Left lung (tissue), 14 donors: Measurements from ENCODE around the gene MRPS33. TPM values are rescaled to one million over a fixed set of nuclear protein-coding genes. Genes with fewer than 3 reads are reported as not detected.

Source experiments
- ATAC-seq: fragments of 200-7000 bp; cut with Tn5 transposase; one replicate; pipeline ENCODE4 v1.9.1; 2020; ENCODE audit warnings: moderate library complexity
- DNase-seq, 4 donors: peaks; one replicate each; pipeline ENCODE4 v3.0.0-alpha.2; 2013 to 2020
- H3K27ac ChIP-seq, 2 donors: fragments of 200-600 bp; sonication (generic) in 1 of 2; one replicate each; pipeline versions ENCODE4 v1.5.0 to v1.8.0; 2020 to 2021
- H3K27me3 ChIP-seq, 2 donors: fragments of 200-600 bp; sonication (generic) in 1 of 2; one replicate each; pipeline versions ENCODE4 v1.5.0 to v1.8.0; 2020 to 2021
- H3K36me3 ChIP-seq, 2 donors: fragments of 200-600 bp; sonication (generic) in 1 of 2; one replicate each; pipeline versions ENCODE4 v1.5.0 to v1.8.0; 2020 to 2021
- H3K4me1 ChIP-seq, 2 donors: fragments of 200-600 bp; one replicate each; pipeline ENCODE4 v1.8.0; 2021
- H3K4me3 ChIP-seq, 2 donors: fragments of 200-600 bp; sonication (generic) in 1 of 2; one replicate each; pipeline versions ENCODE4 v1.5.0 to v1.8.0; 2020 to 2021; ENCODE audit warnings: mild to moderate bottlenecking in 1 of 2
- H3K9me3 ChIP-seq, 2 donors: fragments of 200-600 bp; sonication (generic) in 1 of 2; one replicate each; pipeline versions ENCODE4 v1.5.0 to v1.8.0; 2020 to 2021
- CTCF ChIP-seq, 2 donors: fragments of 200-600 bp; sonication (generic) in 1 of 2; IDR thresholded peaks; one replicate each; pipeline versions ENCODE4 v1.5.0 to v1.8.0; 2021; ENCODE audit warnings: antibody characterized with exemption in 2 of 2
- intact Hi-C, 2 donors: fragments of 100-400 bp; cut with DNase I; formaldehyde crosslinking; loops; one replicate each; pipeline versions ENCODE4 v1.11.2 to v1.14.2; 2022
- long read RNA-seq, 12 donors: library from polyadenylated mRNA in 2 of 12; unstranded in 2 of 12; transcript quantifications; one replicate each; pipeline ENCODE4 v2.0.0 and lab custom pipeline, GENCODE V29; 2019 to 2026
- polyA plus RNA-seq, 6 donors: library from polyadenylated mRNA; unstranded; fragments of 120-200 nt; gene quantifications; one replicate each; pipeline ENCODE4 v1.2.1, GENCODE V29; 2013; ENCODE audit not compliant: insufficient read length in 6 of 6
- total RNA-seq, 2 donors: library from RNA; stranded (reverse); fragmentation: NEBNext Ultra II Directional; extraction: Animal tissue kit (Norgen Biotek cat#: 25700); gene quantifications; one replicate each; pipeline ENCODE4 v1.2.1, GENCODE V29; 2021
- donor health status: DM: no; HTN: yes; CAD: no.
- donor health status: DM: no; HTN: no; CAD: no.

The MRPS33 gene
- 10 to 100 TPM; 37.7 to 48.0 TPM for total RNA-seq
- polyA plus RNA-seq: 10 to 100 TPM; 70.5 to 89.8 (median 81.1) TPM
- long read RNA-seq, donor 1, full-length matches to known transcripts: 50 of 55 reads
- long read RNA-seq, donor 1, partial matches to known transcripts: 5 of 55 reads
- long read RNA-seq, donor 1, other reads (novel, unspliced or antisense): 0 of 55 reads
- long read RNA-seq, donor 2, full-length matches to known transcripts: 35 of 47 reads
- long read RNA-seq, donor 2, partial matches to known transcripts: 12 of 47 reads
- long read RNA-seq, donor 2, other reads (novel, unspliced or antisense): 0 of 47 reads
- long read RNA-seq, donor 3, full-length matches to known transcripts: 49 of 55 reads
- long read RNA-seq, donor 3, partial matches to known transcripts: 6 of 55 reads
- long read RNA-seq, donor 3, other reads (novel, unspliced or antisense): 0 of 55 reads
- long read RNA-seq, donor 4, full-length matches to known transcripts: 44 of 49 reads
- long read RNA-seq, donor 4, partial matches to known transcripts: 2 of 49 reads
- long read RNA-seq, donor 4, other reads (novel, unspliced or antisense): 3 of 49 reads
- long read RNA-seq, donor 5, full-length matches to known transcripts: 57 of 70 reads
- long read RNA-seq, donor 5, partial matches to known transcripts: 13 of 70 reads
- long read RNA-seq, donor 5, other reads (novel, unspliced or antisense): 0 of 70 reads
- long read RNA-seq, donor 6, full-length matches to known transcripts: 64 of 78 reads
- long read RNA-seq, donor 6, partial matches to known transcripts: 14 of 78 reads
- long read RNA-seq, donor 6, other reads (novel, unspliced or antisense): 0 of 78 reads
- long read RNA-seq, donor 7, full-length matches to known transcripts: 25 of 33 reads
- long read RNA-seq, donor 7, partial matches to known transcripts: 8 of 33 reads
- long read RNA-seq, donor 7, other reads (novel, unspliced or antisense): 0 of 33 reads
- long read RNA-seq, donor 8, full-length matches to known transcripts: 34 of 41 reads
- long read RNA-seq, donor 8, partial matches to known transcripts: 7 of 41 reads
- long read RNA-seq, donor 8, other reads (novel, unspliced or antisense): 0 of 41 reads
- long read RNA-seq, donor 9, partial matches to known transcripts: 0 of 1 reads
- long read RNA-seq, donor 9, other reads (novel, unspliced or antisense): 0 of 1 reads
- long read RNA-seq, donor 10, full-length matches to known transcripts: 32 of 34 reads
- long read RNA-seq, donor 10, partial matches to known transcripts: 1 of 34 reads
- long read RNA-seq, donor 10, other reads (novel, unspliced or antisense): 1 of 34 reads
- long read RNA-seq, donor 11, full-length matches to known transcripts: 32 of 32 reads
- long read RNA-seq, donor 11, partial matches to known transcripts: 0 of 32 reads
- long read RNA-seq, donor 11, other reads (novel, unspliced or antisense): 0 of 32 reads
- long read RNA-seq, donor 12, full-length matches to known transcripts: 34 of 44 reads
- long read RNA-seq, donor 12, partial matches to known transcripts: 10 of 44 reads
- long read RNA-seq, donor 12, other reads (novel, unspliced or antisense): 0 of 44 reads

- ATAC-seq (peak; percentile 100), DNase-seq (peak; percentile 95 to 98 (median 96))
- no peak for TF ChIP-seq CTCF (IDR thresholded peaks at IDR 0.05)
- Histone ChIP-seq H3K27me3 (peaks cover 0 to 32% of the 10 kb centered on the region in 2 donors), H3K27ac (peak within 1 kb of the TSS; percentile 84 to 89), H3K4me3 (peak within 1 kb of the TSS; percentile 57 to 63), H3K4me1 (peaks cover 0 to 17% of the 10 kb centered on the region in 2 donors), H3K36me3 (peaks cover 0 to 6% of the 10 kb centered on the region in 2 donors), H3K9me3 (peaks cover 0 to 5% of the 10 kb centered on the region in 2 donors)
- intact Hi-C loops: no loop called here
Measured at GRCh38 chr7:141014524-141015395, at the start of gene MRPS33. Gene MRPS33 (minus strand): TSS chr7:141014952. CDS start chr7:141010633, 4,319 bp downstream.

DNA sequence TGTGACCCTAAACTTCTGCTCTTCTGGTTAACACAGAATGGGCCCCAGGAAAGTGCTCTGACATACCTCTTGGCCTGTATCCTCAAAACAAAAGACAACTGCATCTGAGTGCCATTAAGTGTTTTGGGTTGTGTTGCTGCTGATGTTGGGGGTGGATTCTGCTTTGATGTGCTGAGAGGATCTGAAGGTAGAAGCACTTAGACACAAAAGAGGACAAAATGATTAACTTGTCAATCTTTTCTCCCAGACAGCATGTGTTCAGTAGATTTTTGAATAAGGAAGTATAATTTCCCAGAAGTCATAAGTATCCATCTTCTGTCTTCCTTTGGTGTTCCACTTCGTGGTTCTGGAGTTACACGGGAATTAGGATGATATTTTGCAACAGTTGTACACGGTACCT, 43.0 kb upstream of the MRPS33 start:
- intact Hi-C loops: no loop called here
- no peak for TF ChIP-seq CTCF (IDR thresholded peaks at IDR 0.05)
- no peaks in the 10 kb centered on the region for H3K36me3 ChIP-seq
- ATAC-seq (no peak), DNase-seq (no peak)
- no peaks in the 10 kb centered on the region for H3K4me1 ChIP-seq
- H3K9me3 ChIP-seq: peaks cover 0 to 7% of the 10 kb centered on the region in 2 donors
- H3K27ac ChIP-seq: no peak overlapping the region
- no peak overlapping the region for H3K4me3 ChIP-seq
- H3K27me3 ChIP-seq: no peaks in the 10 kb centered on the region

DNA sequence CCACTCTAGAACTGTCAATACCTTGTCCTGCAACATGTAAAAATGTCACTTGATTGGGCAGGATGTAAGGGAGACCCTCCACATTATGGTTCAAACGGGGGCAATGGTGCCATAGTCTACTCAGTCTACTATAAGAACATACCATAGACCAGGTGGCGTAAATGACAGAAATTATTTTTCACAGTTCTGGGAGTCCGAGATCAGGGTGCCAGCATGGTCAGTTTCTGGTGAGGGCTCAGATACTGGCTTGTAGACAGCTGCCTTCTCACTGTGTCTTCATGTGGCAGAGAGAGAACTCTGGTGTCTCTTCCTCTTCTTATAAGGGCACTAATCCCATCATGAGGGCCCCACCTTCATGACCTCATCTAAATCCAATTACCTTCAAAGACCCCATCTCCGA, 40.4 kb upstream of the MRPS33 start:
- no peak for TF ChIP-seq CTCF (IDR thresholded peaks at IDR 0.05)
- DNase-seq: no peak
- intact Hi-C loops: no loop called here
- no peak overlapping the region for H3K4me3 ChIP-seq
- peaks cover 0 to 7% of the 10 kb centered on the region in 2 donors for H3K9me3 ChIP-seq
- H3K4me1 ChIP-seq: no peaks in the 10 kb centered on the region
- no peak for ATAC-seq
- H3K27ac ChIP-seq: no peak overlapping the region
- no peaks in the 10 kb centered on the region for H3K27me3 ChIP-seq
- no peaks in the 10 kb centered on the region for H3K36me3 ChIP-seq

DNA sequence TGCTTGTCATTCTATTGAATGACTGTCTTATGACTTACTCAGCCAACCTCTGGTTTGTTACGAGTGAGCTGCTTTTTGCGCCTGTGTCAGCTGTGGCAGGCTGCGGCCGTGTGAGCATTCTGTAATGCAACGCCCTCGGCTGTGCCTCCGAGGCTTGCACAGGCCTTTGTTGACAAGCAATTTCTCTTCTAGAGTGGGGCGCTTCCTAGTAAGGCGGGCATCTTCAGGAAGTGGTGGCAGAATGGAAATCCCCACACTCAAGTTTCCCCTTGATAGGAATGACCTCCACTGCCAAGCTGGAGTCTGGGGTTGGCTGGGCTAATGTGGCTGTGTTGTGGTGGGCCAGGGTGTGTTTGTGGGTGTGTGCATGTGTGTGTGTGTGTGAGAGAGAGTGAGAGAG, 38.9 kb upstream of the MRPS33 start:
- no peaks in the 10 kb centered on the region for H3K4me1 ChIP-seq
- peaks cover 0 to 7% of the 10 kb centered on the region in 2 donors for H3K9me3 ChIP-seq
- H3K36me3 ChIP-seq: no peaks in the 10 kb centered on the region
- intact Hi-C loops: no loop called here
- no peak for ATAC-seq
- H3K4me3 ChIP-seq: no peak overlapping the region
- H3K27ac ChIP-seq: no peak overlapping the region
- peaks cover 0 to 4% of the 10 kb centered on the region in 2 donors for H3K27me3 ChIP-seq
- TF ChIP-seq CTCF (IDR thresholded peaks at IDR 0.05): no peak
- no peak for DNase-seq
